ENCODE measurements around the gene GSC2.

DNA sequence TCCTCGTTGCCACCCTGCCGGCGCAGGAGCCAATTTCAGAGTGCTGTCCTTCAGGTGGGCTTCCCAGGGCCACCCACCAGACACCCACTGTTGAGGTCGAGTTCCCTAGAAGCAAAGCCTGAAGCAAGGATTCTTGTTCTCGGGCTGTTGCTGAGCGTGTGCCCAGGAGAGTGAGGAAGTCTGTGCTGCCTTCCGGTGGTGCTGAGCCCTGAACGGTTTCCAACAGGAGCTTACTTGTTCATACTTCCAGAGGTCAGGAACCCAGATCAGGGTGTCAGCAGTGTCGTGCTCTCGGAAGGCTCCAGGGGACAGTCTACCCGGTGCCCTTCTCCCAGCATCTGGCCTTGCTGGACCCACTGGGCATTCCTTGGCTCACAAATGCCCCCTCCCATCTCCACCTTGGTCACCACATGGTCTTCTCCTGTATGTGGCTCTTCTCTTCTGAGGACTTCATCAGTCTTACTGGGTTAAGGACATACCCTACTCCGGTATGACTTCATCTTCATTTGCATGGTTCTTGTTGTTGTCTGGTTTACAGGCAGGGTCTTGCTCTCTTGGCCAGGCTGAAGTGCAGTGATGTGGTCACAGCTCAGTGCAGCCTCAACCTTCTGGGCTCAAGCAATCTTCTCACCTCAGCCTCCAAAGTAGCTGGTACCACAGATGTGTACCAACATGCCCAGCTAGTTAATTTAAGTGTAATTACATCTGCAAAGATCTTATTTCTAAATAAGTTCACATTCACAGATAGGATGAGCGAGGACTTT, 17.2 kb upstream of the GSC2 start:
- TF ChIP-seq, protein P1, sequence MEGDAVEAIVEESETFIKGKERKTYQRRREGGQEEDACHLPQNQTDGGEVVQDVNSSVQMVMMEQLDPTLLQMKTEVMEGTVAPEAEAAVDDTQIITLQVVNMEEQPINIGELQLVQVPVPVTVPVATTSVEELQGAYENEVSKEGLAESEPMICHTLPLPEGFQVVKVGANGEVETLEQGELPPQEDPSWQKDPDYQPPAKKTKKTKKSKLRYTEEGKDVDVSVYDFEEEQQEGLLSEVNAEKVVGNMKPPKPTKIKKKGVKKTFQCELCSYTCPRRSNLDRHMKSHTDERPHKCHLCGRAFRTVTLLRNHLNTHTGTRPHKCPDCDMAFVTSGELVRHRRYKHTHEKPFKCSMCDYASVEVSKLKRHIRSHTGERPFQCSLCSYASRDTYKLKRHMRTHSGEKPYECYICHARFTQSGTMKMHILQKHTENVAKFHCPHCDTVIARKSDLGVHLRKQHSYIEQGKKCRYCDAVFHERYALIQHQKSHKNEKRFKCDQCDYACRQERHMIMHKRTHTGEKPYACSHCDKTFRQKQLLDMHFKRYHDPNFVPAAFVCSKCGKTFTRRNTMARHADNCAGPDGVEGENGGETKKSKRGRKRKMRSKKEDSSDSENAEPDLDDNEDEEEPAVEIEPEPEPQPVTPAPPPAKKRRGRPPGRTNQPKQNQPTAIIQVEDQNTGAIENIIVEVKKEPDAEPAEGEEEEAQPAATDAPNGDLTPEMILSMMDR (IDR thresholded peaks at IDR 0.05): no peak
- TF ChIP-seq EZH2phosphoT487 (IDR thresholded peaks at IDR 0.05): no peak

Measured in neural progenitor cell (in vitro differentiated cells).